GM03348 (cell line): ENCODE data around the gene ABHD12.
"Not testable (repeated sequence)": the region's sequence is repeated elsewhere in the genome, so short reads cannot be mapped to it uniquely, and the experiment has no call there.

Experiments
- DNase-seq: peaks from one replicate; pipeline ENCODE4 v3.0.0; 2012; ENCODE audit warnings: low spot score

ABHD12 gene

GRCh38 chr20:25390538-25391528 is at the start of gene ABHD12:
ABHD12 (minus strand) TSS chr20:25390835; CDS start chr20:25390703, 132 bp downstream.
- peak; percentile 99 for DNase-seq

DNA sequence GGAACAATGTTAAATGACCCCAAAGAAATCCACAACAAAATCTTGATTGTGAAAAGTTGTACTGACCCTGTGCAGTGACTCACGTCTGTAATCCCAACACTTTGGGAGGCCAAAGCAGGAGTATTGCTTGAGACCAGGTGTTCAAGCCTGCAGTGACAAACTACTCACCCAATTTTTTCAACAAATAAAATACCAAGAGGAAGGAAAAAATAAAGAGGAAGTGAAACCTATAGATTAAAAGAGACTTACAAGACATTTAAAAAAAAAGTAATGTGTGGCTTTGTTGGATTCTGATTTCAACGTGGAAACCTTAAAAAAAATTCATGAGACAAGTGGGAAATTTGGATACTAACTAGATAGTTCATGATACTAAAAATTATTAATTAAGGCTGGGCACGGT is 48.7 kb upstream of the ABHD12 start:
- DNase-seq: no peak

DNA sequence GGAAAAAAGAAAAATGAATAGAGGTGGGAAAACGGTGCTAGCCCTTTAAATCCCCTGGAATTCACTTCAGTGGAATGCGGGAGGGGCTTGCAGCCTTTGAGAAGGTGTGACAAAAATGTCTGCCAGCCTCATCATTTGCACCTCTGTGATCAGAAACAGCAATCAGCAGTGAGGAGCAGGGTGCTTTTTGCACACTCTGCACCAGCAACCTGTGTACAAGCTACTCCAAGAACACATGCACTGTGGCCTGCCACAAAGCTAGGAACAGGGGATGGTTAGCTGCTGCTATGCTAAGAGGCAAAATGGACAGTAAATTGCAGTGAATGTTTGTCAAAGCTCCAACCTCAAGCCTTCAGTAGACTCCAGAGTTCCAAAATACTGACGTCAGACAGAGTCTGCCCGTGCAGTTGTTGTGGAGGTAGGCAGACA is 46.5 kb upstream of the ABHD12 start:
- no peak for DNase-seq

DNA sequence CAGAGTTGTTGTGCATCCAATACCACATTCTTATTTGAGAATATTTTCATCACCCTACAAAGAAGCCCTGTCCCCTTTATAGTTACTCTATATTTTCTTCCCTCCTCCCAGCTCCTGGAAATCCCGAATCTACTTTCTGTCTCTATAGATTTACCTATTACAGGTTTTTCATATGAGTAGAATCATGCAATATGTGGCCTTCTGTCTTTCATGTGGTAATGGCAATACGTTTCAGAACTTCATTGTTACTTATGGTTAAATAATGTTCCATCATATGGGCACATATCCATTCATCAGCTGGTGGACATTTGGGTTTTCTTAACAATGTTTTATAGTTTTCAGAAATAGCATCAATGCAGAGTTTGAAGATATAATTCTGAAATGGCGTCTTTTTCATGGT is 33.9 kb upstream of the ABHD12 start:
- DNase-seq: no peak

DNA sequence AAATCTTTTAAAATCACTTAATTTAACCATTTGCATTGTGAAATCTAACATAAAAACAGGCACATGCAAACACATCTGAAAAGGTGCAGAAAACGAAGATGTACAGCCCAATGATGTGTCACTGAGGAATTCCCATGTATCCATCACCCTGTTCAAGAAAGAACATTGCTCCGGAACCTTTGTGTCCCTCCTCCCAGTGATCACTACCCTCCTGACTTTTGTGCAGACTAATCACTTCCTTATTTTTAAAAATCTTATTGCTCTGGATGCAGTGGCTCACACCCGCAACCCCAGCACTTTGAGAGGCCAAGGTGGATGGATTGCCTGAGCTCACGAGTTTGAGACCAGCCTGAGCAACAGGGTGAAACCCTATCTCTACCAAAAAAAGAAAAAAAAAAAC is 31.4 kb upstream of the ABHD12 start:
- DNase-seq: no peak

DNA sequence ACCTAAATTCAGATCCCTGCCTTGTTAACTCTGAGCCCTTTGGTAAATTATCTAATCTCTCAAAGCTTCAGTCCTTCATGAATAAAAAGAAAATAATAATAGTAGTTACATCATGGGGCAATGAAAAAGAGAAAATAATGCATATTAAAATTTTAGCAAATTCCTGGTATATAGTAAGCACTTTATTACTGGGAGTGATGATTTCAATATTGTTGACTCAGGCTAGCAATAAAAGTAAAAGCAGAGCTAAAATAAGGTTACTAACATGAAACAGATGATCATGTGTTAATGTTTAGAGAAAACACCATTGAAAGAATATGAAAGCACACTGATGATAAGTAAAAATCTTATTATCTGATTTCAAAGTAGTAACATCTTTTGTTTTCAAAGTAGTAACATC is 30.5 kb upstream of the ABHD12 start:
- DNase-seq: peak; percentile 19

GRCh38 chr20:25418776-25419175 is 28.1 kb upstream of the ABHD12 start:
- DNase-seq: no peak

DNA sequence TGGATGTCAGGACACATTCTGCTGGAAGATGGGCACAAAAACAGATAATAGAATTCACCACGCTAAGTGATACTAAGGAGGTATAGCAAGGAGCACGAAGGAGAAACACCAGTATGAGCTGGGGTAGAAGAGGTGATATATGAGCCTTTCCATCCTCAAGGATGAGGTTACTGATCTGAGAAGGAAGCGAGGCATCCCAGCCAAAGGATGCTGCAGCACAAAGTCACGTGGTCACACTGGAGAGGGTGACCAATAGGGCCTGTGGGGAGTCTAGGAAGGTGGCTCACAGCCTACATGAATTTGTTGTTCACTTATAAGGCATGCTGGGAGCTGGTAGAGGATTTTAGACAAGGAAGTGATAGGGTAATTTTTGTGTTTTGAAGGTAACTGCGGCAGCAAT is 18.3 kb upstream of the ABHD12 start:
- no peak for DNase-seq

- DNase-seq: no peak
Measured at GRCh38 chr20:25408170-25408547, 17.5 kb upstream of the ABHD12 start.

DNA sequence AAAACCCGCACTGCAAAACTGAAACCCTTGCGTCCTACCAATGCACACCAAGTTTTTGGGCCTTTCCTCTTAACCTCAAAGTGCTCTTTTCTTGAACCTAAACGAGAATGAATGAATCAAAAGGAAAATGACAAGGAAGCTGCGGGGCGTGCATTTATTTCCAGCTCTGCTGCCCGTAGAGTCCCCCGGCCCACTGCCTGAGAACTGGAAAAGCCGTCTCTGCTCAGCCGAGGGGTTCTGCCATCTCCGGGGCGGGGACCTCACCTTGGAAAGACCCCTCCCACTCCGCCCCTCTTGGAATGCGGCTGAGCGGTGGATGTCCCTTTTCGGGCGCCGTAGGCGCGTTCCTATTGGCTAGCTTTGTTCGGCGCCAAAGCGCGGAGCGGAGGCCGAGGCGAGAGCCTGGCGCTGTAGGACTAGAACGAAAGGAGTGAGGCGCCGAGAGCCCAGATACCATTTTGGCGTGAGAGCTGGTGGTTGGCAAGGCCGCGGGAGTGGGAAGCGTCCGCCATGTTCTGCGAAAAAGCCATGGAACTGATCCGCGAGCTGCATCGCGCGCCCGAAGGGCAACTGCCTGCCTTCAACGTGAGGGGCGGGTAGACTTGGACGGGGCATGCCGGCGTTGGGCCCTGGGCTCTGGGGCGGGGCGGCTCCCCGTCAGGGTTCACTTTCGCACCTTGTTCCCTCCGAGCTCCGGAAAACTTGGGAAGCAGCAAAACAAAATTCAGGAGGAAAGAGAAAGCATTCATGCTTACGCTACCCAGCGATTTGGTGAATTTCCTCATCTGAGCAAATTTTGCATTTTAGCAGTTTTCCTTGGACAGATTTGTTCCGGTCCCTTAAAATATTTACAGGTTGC is 16.9 kb upstream of the ABHD12 start, which contains the start of gene GINS1:
GINS1 (plus strand) TSS at position 363 of the 859 bp plus-strand sequence; CDS start at position 511, 148 bp downstream.
- DNase-seq: peak; percentile 94

DNA sequence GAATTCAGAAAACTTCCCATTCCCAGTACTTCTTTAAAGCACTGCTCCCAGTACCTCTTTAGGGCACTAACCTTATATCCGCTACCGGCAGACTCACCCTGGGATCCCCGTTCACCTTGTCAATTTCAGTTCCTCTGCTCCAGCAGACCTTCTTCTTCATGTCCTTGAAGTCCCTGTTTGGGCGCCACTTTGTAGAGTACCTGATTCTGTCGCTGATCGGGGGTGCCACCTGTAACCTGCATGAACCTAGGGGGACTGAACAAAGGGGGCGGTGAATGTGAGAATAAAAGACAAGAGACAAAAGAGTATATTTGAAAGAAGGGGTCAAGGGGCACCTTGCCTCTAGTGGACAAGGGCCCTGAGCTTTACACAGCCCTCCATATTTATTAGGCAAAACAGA is 11.9 kb upstream of the ABHD12 start:
- no peak for DNase-seq

- not testable (repeated sequence) for DNase-seq
Measured at GRCh38 chr20:25400291-25400732, 9.7 kb upstream of the ABHD12 start.

GRCh38 chr20:25399037-25399430 is 8.4 kb upstream of the ABHD12 start:
- peak; percentile 72 for DNase-seq

GRCh38 chr20:25398376-25399036 is 7.9 kb upstream of the ABHD12 start:
- DNase-seq: no peak

- no peak for DNase-seq
Measured at GRCh38 chr20:25397821-25398220, 7.2 kb upstream of the ABHD12 start.

DNA sequence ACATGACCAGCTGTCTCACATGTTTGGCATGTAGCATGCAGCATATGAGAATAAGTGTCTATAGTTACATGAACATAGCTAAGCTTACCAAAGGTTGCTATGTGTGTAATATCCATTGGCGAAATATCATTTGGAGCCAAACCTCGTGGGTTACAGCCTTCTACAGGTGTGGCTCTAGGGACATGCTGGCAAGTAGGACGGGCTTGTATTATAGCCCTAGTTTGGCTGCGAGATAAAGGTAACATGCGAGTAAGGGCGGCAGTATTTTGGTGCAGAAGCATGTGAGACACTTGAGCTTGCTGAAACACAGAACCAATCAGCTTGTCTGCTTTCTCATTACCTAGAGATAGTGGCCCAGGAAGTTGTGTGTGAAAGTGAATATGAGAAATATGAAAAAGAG is 6.5 kb upstream of the ABHD12 start:
- no peak for DNase-seq

GRCh38 chr20:25394996-25395395 is 4.4 kb upstream of the ABHD12 start:
- no peak for DNase-seq

GRCh38 chr20:25394276-25394675 is 3.6 kb upstream of the ABHD12 start:
- no peak for DNase-seq

- peak; percentile 58 for DNase-seq
Measured at GRCh38 chr20:25389858-25390537, 637 bp downstream of the ABHD12 start.

- DNase-seq: peak; percentile 54
Measured at GRCh38 chr20:25389401-25389857, 1.2 kb downstream of the ABHD12 start.

GRCh38 chr20:25382704-25383370 is 7.8 kb downstream of the ABHD12 start:
- no peak for DNase-seq
